ENCODE data around the gene NR3C2.

DNA sequence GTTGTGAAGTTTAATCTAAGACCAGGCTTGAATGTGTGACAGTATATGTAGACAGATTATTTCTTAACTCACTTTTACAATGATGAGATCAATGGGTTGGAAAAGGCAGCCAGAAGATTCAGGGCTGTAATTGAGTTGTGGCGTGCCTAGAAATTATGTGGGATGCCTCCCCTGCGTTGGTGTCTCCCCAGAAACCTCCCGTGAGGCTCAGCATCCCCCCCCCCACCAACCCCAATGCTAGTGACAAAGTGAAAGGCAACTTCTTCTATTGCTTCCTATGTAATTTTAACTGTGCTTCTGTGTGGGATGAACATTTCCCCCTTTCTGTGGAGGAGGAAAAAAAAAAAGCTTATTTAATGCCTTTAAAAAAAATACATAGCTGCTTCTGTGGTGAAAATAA is 412.4 kb downstream of the NR3C2 start:
- TF ChIP-seq, protein P1, sequence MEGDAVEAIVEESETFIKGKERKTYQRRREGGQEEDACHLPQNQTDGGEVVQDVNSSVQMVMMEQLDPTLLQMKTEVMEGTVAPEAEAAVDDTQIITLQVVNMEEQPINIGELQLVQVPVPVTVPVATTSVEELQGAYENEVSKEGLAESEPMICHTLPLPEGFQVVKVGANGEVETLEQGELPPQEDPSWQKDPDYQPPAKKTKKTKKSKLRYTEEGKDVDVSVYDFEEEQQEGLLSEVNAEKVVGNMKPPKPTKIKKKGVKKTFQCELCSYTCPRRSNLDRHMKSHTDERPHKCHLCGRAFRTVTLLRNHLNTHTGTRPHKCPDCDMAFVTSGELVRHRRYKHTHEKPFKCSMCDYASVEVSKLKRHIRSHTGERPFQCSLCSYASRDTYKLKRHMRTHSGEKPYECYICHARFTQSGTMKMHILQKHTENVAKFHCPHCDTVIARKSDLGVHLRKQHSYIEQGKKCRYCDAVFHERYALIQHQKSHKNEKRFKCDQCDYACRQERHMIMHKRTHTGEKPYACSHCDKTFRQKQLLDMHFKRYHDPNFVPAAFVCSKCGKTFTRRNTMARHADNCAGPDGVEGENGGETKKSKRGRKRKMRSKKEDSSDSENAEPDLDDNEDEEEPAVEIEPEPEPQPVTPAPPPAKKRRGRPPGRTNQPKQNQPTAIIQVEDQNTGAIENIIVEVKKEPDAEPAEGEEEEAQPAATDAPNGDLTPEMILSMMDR (IDR thresholded peaks at IDR 0.05): no peak
- no peak for TF ChIP-seq ZFX (IDR thresholded peaks at IDR 0.05; ENCODE audit: borderline replicate concordance)
